SK-N-MC (cell line): ENCODE measurements around the gene RILP.
"Not testable (repeated sequence)": the region's sequence is repeated elsewhere in the genome, so short reads cannot be mapped to it uniquely, and the experiment has no call there.

Experiments
- DNase-seq: peaks from one replicate; pipeline ENCODE4 v3.0.0-alpha.2; 2011; ENCODE audit warnings: low read depth, low spot score
- H3K27ac ChIP-seq: fragments of 200-600 bp; sonication (generic); 2 replicates; pipeline ENCODE4 v1.5.1; 2016; ENCODE audit warnings: mixed run types
- H3K36me3 ChIP-seq: fragments of 200-600 bp; sonication (generic); 2 replicates; pipeline ENCODE4 v1.6.1; 2017; ENCODE audit warnings: antibody characterized with exemption, low read length, mixed read lengths; ENCODE audit not compliant: insufficient read depth
- H3K4me3 ChIP-seq: fragments of 200-600 bp; sonication (generic); 2 replicates; pipeline ENCODE4 v1.5.1; 2016
- H3K9ac ChIP-seq: fragments of 200-600 bp; sonication (generic); 2 replicates; pipeline ENCODE4 v1.8.0; 2017; ENCODE audit warnings: mixed run types, mixed read lengths; ENCODE audit not compliant: insufficient read length
- H3K9me3 ChIP-seq: fragments of 200-600 bp; sonication (generic); 2 replicates; pipeline ENCODE4 v1.6.1; 2017; ENCODE audit warnings: low read depth, mild to moderate bottlenecking, antibody characterized with exemption, low read length, moderate library complexity, mixed read lengths
- EZH2 ChIP-seq: fragments of 200-600 bp; sonication (generic); IDR thresholded peaks from one replicate; pipeline ENCODE4 v1.6.1; 2017; ENCODE audit warnings: antibody characterized with exemption
- FOXP2 ChIP-seq: optimal IDR thresholded peaks from 2 replicates; pipeline ENCODE3; 2011; ENCODE audit warnings: mild to moderate bottlenecking, moderate library complexity; ENCODE audit not compliant: insufficient read depth; ENCODE audit errors: extremely low read length, control extremely low read depth
- POLR2AphosphoS5 ChIP-seq: IDR thresholded peaks from 2 replicates; pipeline ENCODE4 v1.6.1; 2012; ENCODE audit warnings: mild to moderate bottlenecking, low read depth, low read length, borderline replicate concordance

RILP gene

DNA sequence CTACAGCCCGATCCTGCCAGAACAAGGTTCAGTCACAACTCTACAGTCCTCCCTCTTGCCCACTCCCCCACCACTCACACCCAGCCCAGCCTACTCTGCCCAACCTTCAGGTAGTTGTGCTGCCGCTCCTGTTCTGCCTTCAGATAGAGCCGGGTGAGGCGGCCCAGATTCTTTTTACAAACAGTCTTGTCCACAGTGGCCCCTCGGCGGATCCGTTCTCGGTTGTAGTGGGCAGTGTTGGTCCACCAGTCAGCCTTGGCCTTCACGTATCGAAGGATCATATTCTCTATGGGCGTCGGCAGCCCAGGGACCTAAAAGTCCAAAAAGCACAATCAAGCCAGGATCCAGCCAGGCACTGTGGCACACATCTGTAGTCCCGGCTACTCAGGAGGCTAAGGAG, 26.7 kb upstream of the RILP start:
- Histone ChIP-seq H3K9ac (no peak overlapping the region), H3K4me3 (no peak overlapping the region), H3K36me3 (peaks cover 93% of the 10 kb centered on the region), H3K9me3 (no peaks in the 10 kb centered on the region), H3K27ac (no peak overlapping the region)
- DNase-seq, result no peak
- TF ChIP-seq EZH2 (no peak), POLR2AphosphoS5 (no peak), FOXP2 (no peak)

GRCh38 chr17:1673041-1673785, 23.5 kb upstream of the RILP start:
- Histone ChIP-seq H3K9me3 (no peaks in the 10 kb centered on the region), H3K4me3 (no peak overlapping the region), H3K9ac (no peak overlapping the region), H3K27ac (no peak overlapping the region), H3K36me3 (peaks cover 91% of the 10 kb centered on the region)
- DNase-seq, result no peak
- no peak for TF ChIP-seq FOXP2
- no peak for TF ChIP-seq EZH2
- no peak for TF ChIP-seq POLR2AphosphoS5

- DNase-seq, H3K9ac ChIP-seq, H3K27ac ChIP-seq, H3K9me3 ChIP-seq, H3K4me3 ChIP-seq: not testable (repeated sequence)
- peaks cover 77% of the 10 kb centered on the region for H3K36me3 ChIP-seq
Observed at GRCh38 chr17:1663934-1664333, 14.3 kb upstream of the RILP start.

DNA sequence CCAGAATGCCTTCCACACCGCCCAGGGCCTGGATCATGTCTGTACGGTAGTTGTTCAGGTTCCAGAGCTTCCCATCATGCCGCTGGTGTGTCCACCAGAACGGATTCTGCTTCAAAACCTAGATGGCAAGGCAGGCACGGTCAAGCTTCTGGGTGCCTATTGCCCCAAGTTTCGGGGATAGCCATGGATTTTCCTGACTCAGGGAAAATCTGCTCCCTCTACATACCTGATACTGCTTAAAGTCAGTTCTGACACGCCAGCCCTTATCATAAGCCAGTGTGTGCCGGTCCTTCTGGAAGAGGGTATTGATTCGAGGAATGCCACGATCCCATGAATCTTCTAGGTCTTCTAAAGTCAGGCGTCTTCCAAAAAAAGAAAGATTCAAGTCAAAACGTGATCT, 11.4 kb upstream of the RILP start:
- no peaks in the 10 kb centered on the region for H3K9me3 ChIP-seq
- H3K4me3 ChIP-seq, result no peak overlapping the region
- TF ChIP-seq EZH2 (no peak), POLR2AphosphoS5 (no peak), FOXP2 (no peak)
- H3K9ac ChIP-seq, result no peak overlapping the region
- H3K36me3 ChIP-seq, result peaks cover 81% of the 10 kb centered on the region
- no peak overlapping the region for H3K27ac ChIP-seq
- DNase-seq, result no peak

DNA sequence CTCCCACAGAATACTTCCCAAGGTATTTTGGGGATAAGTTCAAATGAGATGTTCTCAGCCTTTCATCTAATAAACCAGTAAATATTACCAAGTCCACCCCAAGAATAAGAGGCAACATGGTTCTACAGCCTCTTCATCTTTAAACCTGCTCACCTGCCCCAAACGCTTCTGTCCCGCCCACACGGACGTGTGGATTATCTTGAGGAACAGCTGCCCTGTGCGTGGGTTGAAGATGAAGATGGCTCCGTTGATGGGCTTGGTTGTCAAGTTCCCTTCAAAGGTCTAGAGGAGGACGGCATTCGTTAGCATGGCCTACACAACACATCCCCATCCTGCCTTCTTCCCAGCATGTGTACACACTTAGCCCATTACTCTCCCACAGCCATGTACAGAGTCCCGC, 8.4 kb upstream of the RILP start:
- TF ChIP-seq FOXP2 (no peak), EZH2 (no peak), POLR2AphosphoS5 (no peak)
- no peak overlapping the region for H3K9ac ChIP-seq
- H3K9me3 ChIP-seq, result no peaks in the 10 kb centered on the region
- H3K27ac ChIP-seq, result no peak overlapping the region
- peaks cover 91% of the 10 kb centered on the region for H3K36me3 ChIP-seq
- no peak overlapping the region for H3K4me3 ChIP-seq
- no peak for DNase-seq

DNA sequence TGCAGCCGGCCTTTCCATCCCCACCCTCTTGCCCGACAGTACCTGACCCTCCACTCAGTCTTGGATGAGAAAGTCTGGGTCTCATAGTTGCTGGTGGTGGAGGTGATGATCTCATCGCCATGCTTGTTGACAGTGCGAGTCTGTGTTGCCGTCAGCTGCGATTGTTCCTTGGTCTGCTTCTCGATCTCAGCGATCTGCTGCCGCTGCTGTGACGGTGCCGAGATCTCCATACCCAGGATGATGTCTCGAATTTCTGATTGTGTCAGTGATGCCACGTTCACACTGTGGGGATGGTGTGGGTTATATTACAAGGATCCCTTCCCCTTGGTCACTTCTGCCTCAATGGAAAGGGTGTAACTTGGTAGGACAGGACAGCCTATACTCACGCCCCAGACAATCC, 4.1 kb upstream of the RILP start:
- H3K36me3 ChIP-seq, result peaks cover 80% of the 10 kb centered on the region
- H3K9me3 ChIP-seq, result no peaks in the 10 kb centered on the region
- no peak for DNase-seq
- no peak overlapping the region for H3K27ac ChIP-seq
- no peak for TF ChIP-seq FOXP2
- no peak for TF ChIP-seq EZH2
- no peak for TF ChIP-seq POLR2AphosphoS5
- H3K4me3 ChIP-seq, result no peak overlapping the region
- no peak overlapping the region for H3K9ac ChIP-seq

DNA sequence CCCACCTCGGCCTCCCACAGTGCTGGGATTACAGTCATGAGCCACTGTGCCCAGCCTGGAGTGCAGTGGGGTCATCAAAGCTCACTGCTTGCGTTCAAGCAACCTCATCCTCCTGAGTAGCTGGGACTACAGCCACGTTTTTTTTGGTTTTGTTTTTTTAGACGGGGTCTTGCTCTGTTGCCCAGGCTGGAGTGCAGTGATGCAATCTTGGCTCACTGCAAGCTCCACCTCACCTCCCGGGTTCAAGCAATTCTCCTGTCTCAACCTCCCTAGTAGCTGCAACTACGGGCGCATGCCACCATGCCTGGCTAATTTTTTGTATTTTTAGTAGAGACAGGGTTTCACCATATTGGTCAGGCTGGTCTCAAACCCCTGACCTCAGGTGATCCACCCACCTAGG, 3.1 kb upstream of the RILP start:
- peaks cover 70% of the 10 kb centered on the region for H3K36me3 ChIP-seq
- H3K4me3 ChIP-seq, DNase-seq, H3K27ac ChIP-seq, H3K9ac ChIP-seq, H3K9me3 ChIP-seq: not testable (repeated sequence)

DNA sequence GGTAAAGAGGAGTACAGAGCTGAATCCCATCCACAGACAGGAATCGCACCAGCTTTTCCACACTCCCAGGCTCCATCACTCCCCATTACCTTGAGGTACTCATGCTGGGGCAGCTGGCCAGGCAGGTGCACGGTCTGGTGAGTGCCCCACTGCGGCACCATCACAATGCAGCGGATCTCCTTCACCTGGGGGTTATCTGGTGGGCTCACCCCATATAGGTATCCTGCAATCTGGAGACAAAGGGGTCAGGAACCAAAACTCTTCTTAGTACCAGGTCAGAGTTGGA, 1.8 kb upstream of the RILP start:
- DNase-seq, result no peak
- H3K9ac ChIP-seq, result no peak overlapping the region
- no peak overlapping the region for H3K27ac ChIP-seq
- H3K4me3 ChIP-seq, result no peak overlapping the region
- H3K9me3 ChIP-seq, result no peaks in the 10 kb centered on the region
- H3K36me3 ChIP-seq, result peaks cover 60% of the 10 kb centered on the region
- TF ChIP-seq EZH2 (no peak), POLR2AphosphoS5 (no peak), FOXP2 (no peak)

GRCh38 chr17:1650731-1651558, 1.3 kb upstream of the RILP start:
- H3K9ac ChIP-seq, result no peak overlapping the region
- no peak for DNase-seq
- no peaks in the 10 kb centered on the region for H3K9me3 ChIP-seq
- peaks cover 54% of the 10 kb centered on the region for H3K36me3 ChIP-seq
- H3K4me3 ChIP-seq, result no peak overlapping the region
- H3K27ac ChIP-seq, result no peak overlapping the region
- TF ChIP-seq POLR2AphosphoS5 (no peak), EZH2 (no peak), FOXP2 (no peak)
